ENCODE data around the gene TOR2A. TPM values are rescaled to one million over a fixed set of nuclear protein-coding genes. Genes with fewer than 3 reads are reported as not detected.
A peak's percentile ranks its signal among the peaks of the same experiment; 100 is the strongest.

The TOR2A gene
- total and polyA plus RNA-seq, 9 donors, result 2.8 to 12.6 (median 9.9) TPM

GRCh38 chr9:127703289-127703946, 31.7 kb downstream of the TOR2A start:
- no peak for TF ChIP-seq EP300 (IDR thresholded peaks at IDR 0.05)
- no peak for TF ChIP-seq CTCF (IDR thresholded peaks at IDR 0.05)
- TF ChIP-seq POLR2A (IDR thresholded peaks at IDR 0.05), result no peak
- 80 to 82% (median 81%) methylated on average over 9 of the region's 9 CpGs for WGBS, 3 donors
- Histone ChIP-seq H3K4me3 (no peak overlapping the region), H3K27ac (no peak overlapping the region), H3K4me1 (ENCODE audit: insufficient read depth) (peaks cover under 1% of the 10 kb centered on the region), H3K27me3 (no peaks in the 10 kb centered on the region), H3K36me3 (no peaks in the 10 kb centered on the region), H3K9me3 (no peaks in the 10 kb centered on the region)
- intact Hi-C loops (cut with DNase I), result no loop called here
- DNase-seq, result no peak

- DNase-seq, result no peak
- Histone ChIP-seq H3K9me3 (no peaks in the 10 kb centered on the region), H3K4me1 (ENCODE audit: insufficient read depth) (peaks cover 3% of the 10 kb centered on the region), H3K27me3 (no peaks in the 10 kb centered on the region), H3K4me3 (no peak overlapping the region), H3K36me3 (no peaks in the 10 kb centered on the region), H3K27ac (no peak overlapping the region)
- WGBS, 3 donors, result 73 to 78% (median 76%) methylated on average over 5 of the region's 5 CpGs
- intact Hi-C loops (cut with DNase I), result no loop called here
- no peak for TF ChIP-seq POLR2A (IDR thresholded peaks at IDR 0.05)
- TF ChIP-seq EP300 (IDR thresholded peaks at IDR 0.05), result no peak
- no peak for TF ChIP-seq CTCF (IDR thresholded peaks at IDR 0.05)
Observed at GRCh38 chr9:127700594-127701255, 34.4 kb downstream of the TOR2A start.

GRCh38 chr9:127700140-127700539, 35.0 kb downstream of the TOR2A start:
- intact Hi-C loops (cut with DNase I), result no loop called here
- Histone ChIP-seq H3K36me3 (no peaks in the 10 kb centered on the region), H3K27ac (no peak overlapping the region), H3K27me3 (no peaks in the 10 kb centered on the region), H3K9me3 (no peaks in the 10 kb centered on the region), H3K4me1 (ENCODE audit: insufficient read depth) (peaks cover 4% of the 10 kb centered on the region), H3K4me3 (no peak overlapping the region)
- DNase-seq, result no peak
- TF ChIP-seq CTCF (IDR thresholded peaks at IDR 0.05) (no peak), POLR2A (IDR thresholded peaks at IDR 0.05) (no peak), EP300 (IDR thresholded peaks at IDR 0.05) (no peak)
- 79 to 82% (median 82%) methylated on average over 2 of the region's 2 CpGs for WGBS, 3 donors

- H3K27ac ChIP-seq, result peak overlapping the region; percentile 26 to 67
- H3K9me3 ChIP-seq, result no peaks in the 10 kb centered on the region
- WGBS, 3 donors, result 10 to 14% (median 13%) methylated on average over 41 of the region's 41 CpGs
- intact Hi-C loops (cut with DNase I), result no loop called here
- H3K27me3 ChIP-seq, result no peaks in the 10 kb centered on the region
- TF ChIP-seq POLR2A (IDR thresholded peaks at IDR 0.05) (peak; percentile 45), CTCF (IDR thresholded peaks at IDR 0.05) (peak in 2 of 3 donors; percentile 21 to 23), EP300 (IDR thresholded peaks at IDR 0.05) (no peak)
- no peaks in the 10 kb centered on the region for H3K36me3 ChIP-seq
- peak; percentile 95 to 98 (median 97) for DNase-seq
- peak overlapping the region; percentile 32 for H3K4me3 ChIP-seq
- peaks cover 4% of the 10 kb centered on the region for H3K4me1 ChIP-seq (ENCODE audit: insufficient read depth)
Observed at GRCh38 chr9:127698985-127699670, 36.0 kb downstream of the TOR2A start.

Measured in ovary (tissue), 9 donors.